ENCODE measurements around the gene OR6Y1.
A peak's percentile ranks its signal among the peaks of the same experiment; 100 is the strongest.

The OR6Y1 gene

DNA sequence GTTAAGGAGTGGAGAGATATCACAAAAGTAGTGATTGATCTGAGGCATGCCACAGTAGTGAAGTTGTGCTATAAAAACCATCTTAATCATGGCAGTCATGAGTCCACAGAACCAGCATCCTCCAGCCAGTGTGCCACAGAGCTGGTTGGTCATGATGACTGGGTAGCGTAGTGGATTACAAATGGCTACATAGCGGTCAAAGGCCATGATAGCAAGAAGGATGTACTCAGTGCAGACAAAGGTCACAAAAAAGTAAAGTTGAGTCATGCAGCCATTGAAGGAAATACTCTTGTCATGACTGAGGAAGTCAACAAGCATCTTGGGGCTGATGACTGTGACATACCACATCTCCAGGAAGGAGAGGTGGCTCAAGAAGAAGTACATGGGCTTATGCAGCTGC lies 6.7 kb downstream of the OR6Y1 start:
- DNase-seq (ENCODE audit: low read depth) = no peak
- H3K4me3 ChIP-seq (ENCODE audit: low read depth, low read length) = no peak overlapping the region
- no peak for TF ChIP-seq MYC (IDR thresholded peaks at IDR 0.05; ENCODE audit: low read depth, low read length)
- TF ChIP-seq MAX (IDR thresholded peaks at IDR 0.05; ENCODE audit: low read depth, low read length) = no peak
- TF ChIP-seq, protein P1, sequence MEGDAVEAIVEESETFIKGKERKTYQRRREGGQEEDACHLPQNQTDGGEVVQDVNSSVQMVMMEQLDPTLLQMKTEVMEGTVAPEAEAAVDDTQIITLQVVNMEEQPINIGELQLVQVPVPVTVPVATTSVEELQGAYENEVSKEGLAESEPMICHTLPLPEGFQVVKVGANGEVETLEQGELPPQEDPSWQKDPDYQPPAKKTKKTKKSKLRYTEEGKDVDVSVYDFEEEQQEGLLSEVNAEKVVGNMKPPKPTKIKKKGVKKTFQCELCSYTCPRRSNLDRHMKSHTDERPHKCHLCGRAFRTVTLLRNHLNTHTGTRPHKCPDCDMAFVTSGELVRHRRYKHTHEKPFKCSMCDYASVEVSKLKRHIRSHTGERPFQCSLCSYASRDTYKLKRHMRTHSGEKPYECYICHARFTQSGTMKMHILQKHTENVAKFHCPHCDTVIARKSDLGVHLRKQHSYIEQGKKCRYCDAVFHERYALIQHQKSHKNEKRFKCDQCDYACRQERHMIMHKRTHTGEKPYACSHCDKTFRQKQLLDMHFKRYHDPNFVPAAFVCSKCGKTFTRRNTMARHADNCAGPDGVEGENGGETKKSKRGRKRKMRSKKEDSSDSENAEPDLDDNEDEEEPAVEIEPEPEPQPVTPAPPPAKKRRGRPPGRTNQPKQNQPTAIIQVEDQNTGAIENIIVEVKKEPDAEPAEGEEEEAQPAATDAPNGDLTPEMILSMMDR (IDR thresholded peaks at IDR 0.05; ENCODE audit: low read depth, low read length) = no peak
- no peak for TF ChIP-seq POLR2A (IDR thresholded peaks at IDR 0.05; ENCODE audit: extremely low read depth, insufficient read length)

GRCh38 chr1:158537609-158538008 lies 16.6 kb downstream of the OR6Y1 start:
- no peak overlapping the region for H3K4me3 ChIP-seq (ENCODE audit: low read depth, low read length)
- no peak for DNase-seq (ENCODE audit: low read depth)
- no peak for TF ChIP-seq POLR2A (IDR thresholded peaks at IDR 0.05; ENCODE audit: extremely low read depth, insufficient read length)
- TF ChIP-seq MYC (IDR thresholded peaks at IDR 0.05; ENCODE audit: low read depth, low read length) = no peak
- TF ChIP-seq MAX (IDR thresholded peaks at IDR 0.05; ENCODE audit: low read depth, low read length) = no peak
- TF ChIP-seq, protein P1 (IDR thresholded peaks at IDR 0.05; ENCODE audit: low read depth, low read length) = no peak

GRCh38 chr1:158534496-158534895 lies 19.7 kb downstream of the OR6Y1 start:
- no peak overlapping the region for H3K4me3 ChIP-seq (ENCODE audit: low read depth, low read length)
- TF ChIP-seq POLR2A (IDR thresholded peaks at IDR 0.05; ENCODE audit: extremely low read depth, insufficient read length) = no peak
- no peak for DNase-seq (ENCODE audit: low read depth)

GRCh38 chr1:158527190-158527815 lies 26.9 kb downstream of the OR6Y1 start:
- DNase-seq (ENCODE audit: low read depth) = peak; percentile 27
- no peak for TF ChIP-seq POLR2A (IDR thresholded peaks at IDR 0.05; ENCODE audit: extremely low read depth, insufficient read length)
- no peak for TF ChIP-seq MYC (IDR thresholded peaks at IDR 0.05; ENCODE audit: low read depth, low read length)
- TF ChIP-seq, protein P1 (IDR thresholded peaks at IDR 0.05; ENCODE audit: low read depth, low read length) = no peak
- no peak for TF ChIP-seq MAX (IDR thresholded peaks at IDR 0.05; ENCODE audit: low read depth, low read length)
- no peak overlapping the region for H3K4me3 ChIP-seq (ENCODE audit: low read depth, low read length)

DNA sequence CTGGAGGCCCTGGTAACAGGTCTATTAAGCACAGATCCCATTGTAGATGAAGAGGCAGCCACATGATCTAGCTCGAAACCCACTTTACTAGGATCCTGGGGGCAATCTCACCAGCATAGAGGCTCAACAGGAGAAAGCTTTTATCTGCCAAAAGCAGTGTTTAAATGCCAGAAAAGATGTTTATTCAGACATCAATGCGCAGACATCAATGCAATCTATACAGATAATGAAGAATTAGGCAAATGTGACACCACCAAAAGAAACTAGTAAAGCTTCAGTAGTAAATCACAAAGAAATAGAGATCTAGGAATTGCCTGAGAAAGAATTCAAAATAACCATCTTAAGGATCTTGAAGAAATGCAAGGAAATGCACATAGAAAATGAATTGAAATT lies 32.5 kb downstream of the OR6Y1 start:
- no peak overlapping the region for H3K4me3 ChIP-seq (ENCODE audit: low read depth, low read length)
- no peak for DNase-seq (ENCODE audit: low read depth)
- no peak for TF ChIP-seq POLR2A (IDR thresholded peaks at IDR 0.05; ENCODE audit: extremely low read depth, insufficient read length)
- TF ChIP-seq MYC (IDR thresholded peaks at IDR 0.05; ENCODE audit: low read depth, low read length) = no peak
- TF ChIP-seq, protein P1 (IDR thresholded peaks at IDR 0.05; ENCODE audit: low read depth, low read length) = no peak
- no peak for TF ChIP-seq MAX (IDR thresholded peaks at IDR 0.05; ENCODE audit: low read depth, low read length)

GRCh38 chr1:158520955-158521665 lies 33.1 kb downstream of the OR6Y1 start:
- TF ChIP-seq MYC (IDR thresholded peaks at IDR 0.05; ENCODE audit: low read depth, low read length) (no peak), MAX (IDR thresholded peaks at IDR 0.05; ENCODE audit: low read depth, low read length) (no peak), POLR2A (IDR thresholded peaks at IDR 0.05; ENCODE audit: extremely low read depth, insufficient read length) (no peak)
- TF ChIP-seq, protein P1 (IDR thresholded peaks at IDR 0.05; ENCODE audit: low read depth, low read length) = no peak
- H3K4me3 ChIP-seq (ENCODE audit: low read depth, low read length) = no peak overlapping the region
- no peak for DNase-seq (ENCODE audit: low read depth)

All from NB4 (cell line).